Hypothalamus (tissue), 51 donors: ENCODE measurements around the gene DGKB.
A peak's percentile ranks its signal among the peaks of the same experiment; 100 is the strongest.

Experiments used
- DNase-seq, 51 donors: peaks; one replicate each; lab custom pipeline; 2025; lab: John Stamatoyannopoulos, UW

Gene DGKB

GRCh38 chr7:14902589-14903067 is at the start of gene DGKB:
Gene DGKB (minus strand): TSS chr7:14902751.
- peak in 39 of 51 donors; percentile 3 to 78 (median 29) for DNase-seq

GRCh38 chr7:14950013-14950412 is 47.5 kb upstream of the DGKB start:
- no peak for DNase-seq

DNA sequence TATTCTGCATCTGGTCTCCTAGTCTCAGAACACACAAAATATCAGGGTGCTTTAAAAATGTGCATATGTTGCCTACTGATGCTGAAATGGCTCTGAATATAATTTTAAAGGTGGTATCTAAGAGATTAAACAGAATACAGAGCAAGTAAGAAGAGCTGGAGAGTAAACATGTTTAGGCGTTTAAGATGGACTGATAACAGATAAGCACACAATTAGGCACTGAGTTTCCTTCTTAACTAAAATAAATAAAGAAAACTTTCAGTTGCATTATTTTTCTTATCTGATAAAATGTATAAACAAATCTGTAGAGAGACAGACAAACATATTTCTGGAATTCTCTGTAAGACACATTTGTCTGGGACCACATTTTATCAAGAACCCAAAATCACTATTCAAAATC is 35.6 kb upstream of the DGKB start:
- DNase-seq, result no peak

- DNase-seq, result no peak
Observed at GRCh38 chr7:14937581-14937980, 35.0 kb upstream of the DGKB start.

GRCh38 chr7:14936554-14936953 is 34.0 kb upstream of the DGKB start:
- peak in 16 of 51 donors; percentile 0 to 28 (median 6) for DNase-seq

DNA sequence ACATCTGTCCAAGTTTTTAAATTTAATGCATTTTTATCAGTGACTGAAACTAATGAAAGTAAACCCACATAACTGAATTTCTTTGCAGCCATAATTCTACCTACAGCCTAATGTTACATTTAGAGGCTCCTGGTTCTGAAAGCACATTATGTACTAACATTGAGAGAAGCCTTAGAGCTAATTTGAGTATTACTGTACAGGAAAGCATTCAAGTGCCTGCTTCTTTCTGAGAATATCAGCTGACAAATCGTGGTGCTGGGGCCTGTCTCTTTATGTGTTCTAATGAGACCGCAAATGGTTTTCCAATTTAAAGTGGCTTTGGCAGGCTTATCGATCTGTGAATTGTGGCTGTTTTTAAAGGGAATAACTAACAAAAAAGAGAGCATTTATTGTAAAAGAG is 32.3 kb upstream of the DGKB start:
- DNase-seq, result no peak

DNA sequence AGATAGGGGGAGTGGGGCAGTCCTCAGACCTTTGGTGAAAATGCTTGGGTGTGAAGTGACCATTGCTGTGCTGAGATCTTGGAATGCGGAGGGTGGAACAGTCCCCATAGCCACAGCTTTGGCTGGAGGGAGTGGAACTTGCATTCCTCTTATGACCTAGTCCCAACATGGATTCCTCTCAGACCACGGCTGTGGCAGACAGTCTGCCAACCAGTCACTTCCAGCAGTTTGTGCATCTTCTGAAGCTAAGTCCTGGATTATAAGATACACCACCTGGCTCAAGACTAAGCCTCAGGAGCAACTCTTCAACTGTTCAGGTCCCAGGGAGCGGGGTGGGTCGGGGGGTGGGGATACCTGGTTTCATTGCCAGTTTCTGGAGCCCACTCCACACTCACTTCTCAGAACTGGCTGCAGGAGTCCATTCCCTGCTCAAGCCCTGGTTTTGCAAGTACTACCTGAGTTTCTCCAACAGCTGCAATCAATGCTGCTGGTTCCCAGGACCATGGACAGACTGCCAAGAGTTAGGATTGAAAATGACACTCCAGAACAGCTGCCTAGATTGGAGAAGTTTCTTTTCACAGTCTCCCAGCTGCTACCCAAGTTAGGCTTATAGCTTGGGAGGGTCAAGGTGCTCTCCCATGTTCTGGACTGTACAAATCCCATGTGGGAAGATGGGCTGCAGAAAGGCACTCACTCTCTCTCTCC is 29.1 kb upstream of the DGKB start:
- no peak for DNase-seq

GRCh38 chr7:14924398-14924797 is 21.8 kb upstream of the DGKB start:
- no peak for DNase-seq

GRCh38 chr7:14911077-14911476 is 8.5 kb upstream of the DGKB start:
- no peak for DNase-seq

DNA sequence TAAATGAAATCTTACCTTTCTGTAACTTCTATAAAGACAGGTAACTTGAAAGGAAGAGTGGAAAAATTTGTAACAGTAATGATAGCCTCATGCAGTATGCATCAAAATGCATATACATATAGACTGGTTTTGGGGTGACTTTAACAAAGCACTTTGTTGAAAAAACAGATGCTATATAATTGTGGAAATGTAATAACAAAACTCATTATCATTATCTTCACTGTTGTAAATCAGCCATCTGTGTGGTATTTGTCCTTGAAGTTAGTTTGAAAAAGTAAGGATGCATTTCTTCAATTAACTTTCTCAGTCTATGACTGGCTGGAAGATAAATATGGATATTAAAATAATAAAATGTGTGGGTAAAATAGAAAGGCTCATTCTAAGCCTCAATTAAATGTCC is 6.1 kb upstream of the DGKB start:
- DNase-seq, result no peak

DNA sequence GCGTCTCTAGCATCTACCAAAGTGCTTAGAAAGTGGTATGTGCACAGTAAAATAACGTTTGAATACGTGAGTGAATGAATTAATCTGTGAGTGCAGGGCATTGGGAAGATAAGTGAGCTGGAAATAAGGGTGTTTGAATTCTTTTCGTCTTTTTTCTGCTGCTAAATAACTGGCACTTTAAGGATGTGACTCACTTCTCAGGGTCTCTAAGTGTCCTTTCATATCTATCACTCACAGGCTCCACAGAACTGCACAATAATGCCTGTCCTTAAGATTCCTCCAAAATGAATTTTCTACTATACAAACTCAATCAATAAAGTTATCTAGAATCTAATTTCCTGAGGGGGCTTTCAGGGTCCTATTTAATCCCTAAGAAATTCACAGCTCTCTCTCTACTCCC is 3.2 kb upstream of the DGKB start:
- DNase-seq, result no peak

DNA sequence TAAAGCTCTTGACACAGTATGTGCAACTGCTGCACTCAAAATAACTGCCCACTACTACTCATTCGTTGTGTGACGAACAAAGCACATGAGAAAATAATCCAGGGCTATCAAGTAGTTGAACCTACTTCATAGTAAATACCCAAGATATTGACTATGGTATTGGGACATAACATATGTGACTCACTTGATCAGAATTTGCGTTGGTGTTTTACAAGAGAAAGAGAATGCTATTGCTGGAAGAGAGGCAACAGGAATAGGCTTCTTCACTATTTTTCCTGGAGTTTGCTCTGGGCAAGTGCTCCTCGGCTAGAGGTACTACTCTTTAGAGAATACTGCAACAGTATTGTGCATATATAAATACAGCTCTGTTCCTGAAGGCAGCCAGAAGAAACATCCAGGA is 2.5 kb downstream of the DGKB start:
- DNase-seq, result no peak

GRCh38 chr7:14899030-14899429 is 3.5 kb downstream of the DGKB start:
- no peak for DNase-seq

GRCh38 chr7:14896461-14896860 is 6.1 kb downstream of the DGKB start:
- no peak for DNase-seq

DNA sequence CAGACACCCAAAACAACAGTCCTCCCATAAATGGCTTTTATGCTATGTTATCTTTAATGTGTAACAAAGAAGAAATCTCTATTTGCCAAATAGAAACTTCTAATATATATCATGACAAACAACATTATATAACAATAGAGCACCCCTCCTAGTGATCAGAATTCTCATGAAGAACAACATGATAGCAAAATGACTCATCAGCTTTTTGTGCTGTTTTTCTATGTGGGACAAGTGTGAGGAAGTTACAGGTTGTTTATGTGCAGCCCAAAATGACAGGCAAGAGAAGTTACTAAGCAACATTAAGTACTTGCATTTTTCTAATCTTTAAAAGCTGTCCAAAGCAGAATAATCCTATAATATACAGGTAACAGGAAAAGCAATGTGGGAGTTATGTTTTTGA is 7.7 kb downstream of the DGKB start:
- no peak for DNase-seq

- DNase-seq, result no peak
Observed at GRCh38 chr7:14892961-14893360, 9.6 kb downstream of the DGKB start.

- no peak for DNase-seq
Observed at GRCh38 chr7:14891289-14891688, 11.3 kb downstream of the DGKB start.

DNA sequence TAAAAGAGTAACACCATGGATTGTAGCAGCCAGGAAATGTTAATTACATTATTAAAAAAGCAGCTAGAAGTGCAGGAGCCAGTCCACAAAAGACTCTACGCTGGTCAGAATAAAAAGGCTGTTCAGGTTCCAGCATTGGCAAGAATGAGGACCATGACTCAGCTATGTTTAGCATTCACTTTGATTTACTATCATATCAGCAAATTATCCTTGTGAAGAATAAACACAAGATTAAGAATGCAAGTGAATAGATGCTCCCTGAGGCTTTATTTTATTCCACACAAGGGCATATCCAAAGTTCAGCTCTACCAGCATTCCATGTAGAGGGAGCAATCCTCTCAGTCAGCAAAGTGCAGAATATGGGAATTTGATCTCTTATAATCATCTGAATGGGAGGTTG is 13.6 kb downstream of the DGKB start:
- no peak for DNase-seq

GRCh38 chr7:14886533-14886932 is 16.0 kb downstream of the DGKB start:
- no peak for DNase-seq

DNA sequence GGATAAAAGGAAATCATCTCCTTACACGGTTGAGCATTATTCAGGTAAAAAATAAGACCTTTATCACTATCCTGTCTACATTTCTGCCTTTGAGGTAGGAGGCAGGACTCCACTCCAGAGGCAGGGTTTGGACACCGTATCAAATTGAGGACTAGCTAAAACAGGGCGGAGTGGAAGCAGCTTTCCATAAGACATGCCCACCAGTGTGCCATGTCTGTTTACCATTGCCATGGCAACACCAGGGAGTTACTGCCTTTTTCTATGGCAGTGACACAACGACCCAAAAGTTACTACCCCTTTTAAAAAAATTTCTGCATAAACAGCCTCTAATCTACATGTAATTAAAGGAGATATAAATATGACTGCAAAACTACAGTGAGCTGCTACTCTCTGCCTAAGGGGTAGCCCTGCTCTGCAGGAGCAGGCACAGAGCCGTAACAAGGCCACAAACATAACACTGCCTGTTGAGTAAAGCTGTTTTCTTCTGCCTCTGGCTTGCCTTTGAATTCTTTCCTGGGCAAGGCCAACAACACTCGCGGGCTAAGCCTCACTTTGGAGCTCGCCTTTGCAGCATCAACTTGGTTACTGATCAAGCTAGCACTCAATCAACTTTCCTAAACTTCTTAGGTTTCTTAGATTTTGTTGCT is 26.5 kb downstream of the DGKB start:
- no peak for DNase-seq

DNA sequence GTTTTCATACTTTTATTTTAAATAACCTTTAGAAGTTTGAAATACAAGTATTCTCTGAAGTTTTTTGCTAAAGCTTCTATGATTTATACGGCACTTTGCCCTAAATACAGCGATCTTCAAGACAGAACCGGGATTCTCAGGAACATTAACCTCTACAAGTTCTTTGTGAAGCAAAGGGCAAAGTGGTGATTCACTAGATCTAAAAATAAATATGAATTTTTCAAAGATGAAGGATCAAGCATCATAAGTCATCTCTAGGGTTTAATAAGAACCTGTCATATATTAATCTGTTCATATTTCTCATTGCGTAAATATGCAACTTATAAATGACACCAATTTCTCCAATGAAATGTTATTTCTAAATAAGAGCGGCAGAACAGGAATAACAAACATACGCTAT is 30.7 kb downstream of the DGKB start:
- DNase-seq, result no peak

- DNase-seq, result no peak
Observed at GRCh38 chr7:14870394-14870793, 32.2 kb downstream of the DGKB start.

DNA sequence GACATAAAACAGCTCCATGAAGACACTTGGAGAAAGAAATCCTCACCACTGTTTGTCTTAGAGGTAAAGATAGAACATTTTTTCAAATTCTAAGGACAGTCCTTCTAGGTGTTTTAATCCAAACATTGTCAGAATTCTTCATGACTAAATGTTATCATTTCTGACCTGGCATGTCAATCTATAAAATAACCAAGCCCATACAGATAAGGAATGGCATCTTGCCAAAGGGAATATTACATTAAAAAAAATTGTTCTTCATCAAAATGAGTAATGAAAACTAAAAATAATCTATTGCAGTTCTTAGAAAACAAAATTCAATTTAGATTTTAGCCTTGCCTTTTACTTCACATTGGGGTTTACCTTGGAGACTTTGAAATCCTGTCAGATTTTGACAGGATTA is 33.6 kb downstream of the DGKB start:
- no peak for DNase-seq
